Type B pancreatic cell (in vitro differentiated cells): ENCODE data around the gene MEI1. TPM values are rescaled to one million over a fixed set of nuclear protein-coding genes. Genes with fewer than 3 reads are reported as not detected.
"Not testable (repeated sequence)": the region's sequence is repeated elsewhere in the genome, so short reads cannot be mapped to it uniquely, and the experiment has no call there.

Source experiments
- DNase-seq: peaks from one replicate; pipeline ENCODE4 v3.0.0; 2021; ENCODE audit warnings: mixed read lengths; ENCODE audit not compliant: unreplicated experiment; ENCODE audit errors: extremely low spot score
- H3K27ac Mint-ChIP-seq: 2 replicates; pipeline ENCODE4 v1.8.0; 2021; ENCODE audit warnings: mild to moderate bottlenecking, mixed read lengths
- H3K27me3 Mint-ChIP-seq: 2 replicates; pipeline ENCODE4 v1.8.0; 2021; ENCODE audit warnings: mixed read lengths
- H3K36me3 Mint-ChIP-seq: 2 replicates; pipeline ENCODE4 v1.8.0; 2021; ENCODE audit warnings: mixed read lengths
- H3K4me1 Mint-ChIP-seq: one replicate; pipeline ENCODE4 v1.8.0; 2021; ENCODE audit warnings: mixed read lengths; ENCODE audit not compliant: unreplicated experiment
- H3K4me3 Mint-ChIP-seq: 2 replicates; pipeline ENCODE4 v1.8.0; 2021; ENCODE audit warnings: mild to moderate bottlenecking, mixed read lengths
- H3K9me3 Mint-ChIP-seq: 2 replicates; pipeline ENCODE4 v1.8.0; 2021; ENCODE audit warnings: mixed read lengths
- total RNA-seq: library from RNA; stranded (reverse); gene quantifications from 2 replicates; pipeline ENCODE4 v1.2.1, GENCODE V29; 2021; ENCODE audit warnings: low replicate concordance
- TF ChIP-seq, protein P1 (sequence below): fragments of 200-600 bp; sonication (generic); conservative IDR thresholded peaks from 2 replicates; pipeline ENCODE4 v1.5.0; 2021; ENCODE audit warnings: antibody characterized with exemption, mild to moderate bottlenecking

The MEI1 gene
- total RNA-seq, 1 donor from 2014 or later, result 1.2 TPM

DNA sequence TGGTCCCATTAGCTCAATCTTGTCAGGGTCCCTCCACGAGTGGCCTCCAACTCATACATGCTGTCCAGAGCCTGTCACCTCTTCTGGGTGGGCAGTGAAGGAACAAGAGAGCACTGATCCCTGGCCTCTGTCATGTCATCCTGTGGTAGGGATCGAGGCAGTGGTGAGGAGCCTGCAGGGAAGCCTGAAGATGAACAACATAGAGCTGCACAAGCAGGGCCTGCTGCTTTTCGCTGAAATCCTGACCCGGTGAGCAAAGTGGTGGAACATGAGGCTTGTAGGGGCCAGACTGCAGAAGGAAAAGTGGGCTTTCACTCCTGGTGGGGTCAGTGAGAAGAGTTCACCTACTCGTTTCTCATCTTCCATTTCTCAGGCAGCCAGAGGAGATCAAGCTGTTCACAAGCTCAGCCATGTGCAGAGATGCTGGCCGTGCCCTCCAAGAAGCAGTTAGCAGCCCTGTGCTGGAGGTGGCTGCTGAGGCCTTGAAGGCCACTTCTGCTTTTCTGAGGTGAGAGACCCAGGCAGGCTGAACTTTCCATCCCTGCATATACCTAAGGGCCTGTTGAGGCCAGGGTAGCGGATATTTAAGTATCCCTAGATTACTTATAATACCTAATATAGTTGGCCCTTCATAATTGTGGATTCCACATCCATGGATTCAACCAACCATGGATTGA lies 32.9 kb downstream of the MEI1 start:
- TF ChIP-seq, protein P1, sequence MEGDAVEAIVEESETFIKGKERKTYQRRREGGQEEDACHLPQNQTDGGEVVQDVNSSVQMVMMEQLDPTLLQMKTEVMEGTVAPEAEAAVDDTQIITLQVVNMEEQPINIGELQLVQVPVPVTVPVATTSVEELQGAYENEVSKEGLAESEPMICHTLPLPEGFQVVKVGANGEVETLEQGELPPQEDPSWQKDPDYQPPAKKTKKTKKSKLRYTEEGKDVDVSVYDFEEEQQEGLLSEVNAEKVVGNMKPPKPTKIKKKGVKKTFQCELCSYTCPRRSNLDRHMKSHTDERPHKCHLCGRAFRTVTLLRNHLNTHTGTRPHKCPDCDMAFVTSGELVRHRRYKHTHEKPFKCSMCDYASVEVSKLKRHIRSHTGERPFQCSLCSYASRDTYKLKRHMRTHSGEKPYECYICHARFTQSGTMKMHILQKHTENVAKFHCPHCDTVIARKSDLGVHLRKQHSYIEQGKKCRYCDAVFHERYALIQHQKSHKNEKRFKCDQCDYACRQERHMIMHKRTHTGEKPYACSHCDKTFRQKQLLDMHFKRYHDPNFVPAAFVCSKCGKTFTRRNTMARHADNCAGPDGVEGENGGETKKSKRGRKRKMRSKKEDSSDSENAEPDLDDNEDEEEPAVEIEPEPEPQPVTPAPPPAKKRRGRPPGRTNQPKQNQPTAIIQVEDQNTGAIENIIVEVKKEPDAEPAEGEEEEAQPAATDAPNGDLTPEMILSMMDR, result no peak
- no peak for DNase-seq
- Mint-ChIP-seq H3K36me3 (no peaks in the 10 kb centered on the region), H3K4me3 (no peak overlapping the region), H3K27ac (no peak overlapping the region), H3K9me3 (no peaks in the 10 kb centered on the region), H3K27me3 (no peaks in the 10 kb centered on the region), H3K4me1 (peaks cover 3% of the 10 kb centered on the region)

GRCh38 chr22:41733241-41733640 lies 33.9 kb downstream of the MEI1 start:
- H3K36me3 Mint-ChIP-seq, H3K27ac Mint-ChIP-seq, H3K9me3 Mint-ChIP-seq, H3K4me3 Mint-ChIP-seq, DNase-seq, H3K27me3 Mint-ChIP-seq, H3K4me1 Mint-ChIP-seq: not testable (repeated sequence)

GRCh38 chr22:41739576-41739975 lies 40.3 kb downstream of the MEI1 start:
- TF ChIP-seq, protein P1, result no peak
- no peaks in the 10 kb centered on the region for H3K9me3 Mint-ChIP-seq
- no peak overlapping the region for H3K4me3 Mint-ChIP-seq
- no peak for DNase-seq
- H3K27me3 Mint-ChIP-seq, result peaks cover 10% of the 10 kb centered on the region
- H3K27ac Mint-ChIP-seq, result no peak overlapping the region
- no peaks in the 10 kb centered on the region for H3K4me1 Mint-ChIP-seq
- no peaks in the 10 kb centered on the region for H3K36me3 Mint-ChIP-seq

DNA sequence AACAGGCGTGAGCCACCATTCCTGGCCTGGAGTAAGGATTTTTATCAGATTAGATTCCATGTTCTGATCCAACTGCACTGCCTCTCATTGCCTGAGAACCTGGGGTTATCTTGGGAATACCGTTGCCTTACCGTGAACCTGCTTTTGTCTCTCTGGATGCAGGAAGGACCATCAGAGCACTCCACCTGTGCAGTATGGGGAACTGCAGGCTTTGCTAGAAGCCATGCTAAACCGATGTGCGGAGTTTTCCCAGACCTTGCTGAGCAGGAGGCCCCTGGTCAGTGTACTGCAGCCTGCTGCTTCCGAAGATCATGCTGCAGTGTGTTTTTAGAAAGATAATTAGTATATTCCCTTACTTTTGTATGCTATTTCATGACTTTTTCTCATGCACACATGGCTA lies 43.6 kb downstream of the MEI1 start:
- Mint-ChIP-seq H3K9me3 (no peaks in the 10 kb centered on the region), H3K27ac (no peak overlapping the region)
- DNase-seq, result no peak

GRCh38 chr22:41745968-41746367 lies 46.7 kb downstream of the MEI1 start:
- peaks cover 27% of the 10 kb centered on the region for H3K27me3 Mint-ChIP-seq
- no peak overlapping the region for H3K4me3 Mint-ChIP-seq
- no peak for DNase-seq
- peaks cover 5% of the 10 kb centered on the region for H3K4me1 Mint-ChIP-seq
- H3K9me3 Mint-ChIP-seq, result no peaks in the 10 kb centered on the region
- TF ChIP-seq, protein P1, result no peak
- no peaks in the 10 kb centered on the region for H3K36me3 Mint-ChIP-seq
- no peak overlapping the region for H3K27ac Mint-ChIP-seq

More for the DNA sequence above, 43.6 kb downstream of the MEI1 start:
- Mint-ChIP-seq H3K4me1 (peaks cover 5% of the 10 kb centered on the region), H3K4me3 (no peak overlapping the region), H3K27me3 (peaks cover 25% of the 10 kb centered on the region), H3K36me3 (no peaks in the 10 kb centered on the region)
- TF ChIP-seq, protein P1, result no peak

- H3K4me1 Mint-ChIP-seq, result peaks cover 5% of the 10 kb centered on the region
- H3K27me3 Mint-ChIP-seq, result peaks cover 25% of the 10 kb centered on the region
- DNase-seq, result no peak
- H3K9me3 Mint-ChIP-seq, result no peaks in the 10 kb centered on the region
- TF ChIP-seq, protein P1, result peak; percentile 82
- no peak overlapping the region for H3K27ac Mint-ChIP-seq
- no peak overlapping the region for H3K4me3 Mint-ChIP-seq
- no peaks in the 10 kb centered on the region for H3K36me3 Mint-ChIP-seq
Measured at GRCh38 chr22:41746567-41747400, 47.5 kb downstream of the MEI1 start.
